HG03558 (cell line): Measurements from ENCODE around the gene SSBP3.

Experiments
- ATAC-seq: cut with Tn5 transposase; IDR thresholded peaks from one replicate; pipeline ENCODE4 v1.9.1; 2021; ENCODE audit warnings: moderate number of reproducible peaks; ENCODE audit not compliant: unreplicated experiment; ENCODE audit errors: extremely low read depth

Gene SSBP3

GRCh38 chr1:54317084-54317483 is 89.1 kb downstream of the SSBP3 start:
- ATAC-seq, result no peak

GRCh38 chr1:54315099-54315498 is 91.1 kb downstream of the SSBP3 start:
- ATAC-seq, result no peak

- ATAC-seq, result no peak
These were observed 91.5 kb downstream of the SSBP3 start for GRCh38 chr1:54314696-54315095.

- no peak for ATAC-seq
These were observed 93.3 kb downstream of the SSBP3 start for GRCh38 chr1:54312796-54313316.

GRCh38 chr1:54311506-54311905 is 94.7 kb downstream of the SSBP3 start:
- no peak for ATAC-seq

GRCh38 chr1:54310439-54311328 is 95.5 kb downstream of the SSBP3 start:
- ATAC-seq, result no peak

- no peak for ATAC-seq
These were observed 96.4 kb downstream of the SSBP3 start for GRCh38 chr1:54309631-54310366.

- ATAC-seq, result no peak
These were observed 98.9 kb downstream of the SSBP3 start for GRCh38 chr1:54307305-54307704.

- no peak for ATAC-seq
These were observed 100.2 kb downstream of the SSBP3 start for GRCh38 chr1:54305906-54306514.

- no peak for ATAC-seq
These were observed 101.7 kb downstream of the SSBP3 start for GRCh38 chr1:54304518-54304917.

- no peak for ATAC-seq
These were observed 103.0 kb downstream of the SSBP3 start for GRCh38 chr1:54302951-54303843.

- ATAC-seq, result no peak
These were observed 103.6 kb downstream of the SSBP3 start for GRCh38 chr1:54302549-54302948.

- ATAC-seq, result no peak
These were observed 104.7 kb downstream of the SSBP3 start for GRCh38 chr1:54301497-54301896.

GRCh38 chr1:54300401-54300800 is 105.8 kb downstream of the SSBP3 start:
- ATAC-seq, result no peak

GRCh38 chr1:54299037-54299436 is 107.2 kb downstream of the SSBP3 start:
- no peak for ATAC-seq

GRCh38 chr1:54298284-54299033 is 107.7 kb downstream of the SSBP3 start:
- no peak for ATAC-seq

- ATAC-seq, result no peak
These were observed 108.5 kb downstream of the SSBP3 start for GRCh38 chr1:54297596-54298283.

- no peak for ATAC-seq
These were observed 109.5 kb downstream of the SSBP3 start for GRCh38 chr1:54296666-54297065.

- no peak for ATAC-seq
These were observed 111.3 kb downstream of the SSBP3 start for GRCh38 chr1:54294887-54295286.
